Neural cell (in vitro differentiated cells): ENCODE measurements around the gene LRP1-AS. TPM values are rescaled to one million over a fixed set of nuclear protein-coding genes. Genes with fewer than 3 reads are reported as not detected.

ENCODE experiments used
- H2AFZ ChIP-seq: fragments of 200-600, 300-800 bp; sonication (generic), shearing (Covaris generic); 2 replicates; pipeline ENCODE4 v1.6.0; 2014; ENCODE audit warnings: low read depth, mild to moderate bottlenecking, antibody characterized with exemption, low read length, moderate library complexity
- H3F3A ChIP-seq: fragments of 200-600 bp; shearing (Covaris generic); 2 replicates; pipeline ENCODE4 v1.6.1; 2016; ENCODE audit warnings: mild to moderate bottlenecking, moderate library complexity, mixed read lengths, antibody characterized with exemption, low read length; ENCODE audit not compliant: insufficient read depth, poor library complexity, severe bottlenecking
- H3K27ac ChIP-seq: fragments of 200-600, 300-800 bp; sonication (generic), shearing (Covaris generic); 2 replicates; pipeline ENCODE4 v1.5.1; 2014; ENCODE audit warnings: mild to moderate bottlenecking, low read length, moderate library complexity
- H3K27me3 ChIP-seq: fragments of 300-800, 200-600 bp; sonication (generic), shearing (Covaris generic); 2 replicates; pipeline ENCODE4 v1.6.0; 2014; ENCODE audit warnings: mild to moderate bottlenecking, low read depth, low read length, moderate library complexity; ENCODE audit not compliant: insufficient read depth
- H3K36me3 ChIP-seq: fragments of 300-800, 200-600 bp; sonication (generic), shearing (Covaris generic); 2 replicates; pipeline ENCODE4 v1.5.1; 2014; ENCODE audit warnings: mild to moderate bottlenecking, antibody characterized with exemption, low read length, moderate library complexity; ENCODE audit not compliant: insufficient read depth
- H3K4me2 ChIP-seq: fragments of 300-800, 200-600 bp; sonication (generic), shearing (Covaris generic); 2 replicates; pipeline ENCODE4 v1.6.0; 2014; ENCODE audit warnings: mild to moderate bottlenecking, low read length
- H3K4me3 ChIP-seq: fragments of 300-800, 200-600 bp; sonication (generic), shearing (Covaris generic); 2 replicates; pipeline ENCODE4 v1.5.1; 2014; ENCODE audit warnings: mild to moderate bottlenecking, low read length, moderate library complexity
- H3K79me2 ChIP-seq: fragments of 200-600 bp; shearing (Covaris generic); replicated peaks from 2 replicates; pipeline ENCODE4 v1.6.0; 2014; ENCODE audit warnings: mild to moderate bottlenecking, low read length, moderate library complexity; ENCODE audit not compliant: insufficient read depth
- H3K9ac ChIP-seq: fragments of 300-800, 200-600 bp; sonication (generic), shearing (Covaris generic); 2 replicates; pipeline ENCODE4 v1.6.1; 2016; ENCODE audit warnings: mild to moderate bottlenecking, low read length, mixed read lengths
- H3K9me2 ChIP-seq: fragments of 200-600 bp; shearing (Covaris generic); 2 replicates; pipeline ENCODE4 v1.6.1; 2016; ENCODE audit warnings: mild to moderate bottlenecking, low read length, mixed read lengths; ENCODE audit not compliant: insufficient read depth
- H3K9me3 ChIP-seq: fragments of 200-600, 300-800 bp; sonication (generic), shearing (Covaris generic); 2 replicates; pipeline ENCODE4 v1.6.1; 2016; ENCODE audit warnings: mild to moderate bottlenecking, mixed run types, low read length, moderate library complexity, mixed read lengths
- H4K20me1 ChIP-seq: fragments of 200-600 bp; shearing (Covaris generic); 2 replicates; pipeline ENCODE4 v1.6.1; 2016; ENCODE audit warnings: mild to moderate bottlenecking, mixed run types; ENCODE audit not compliant: insufficient read depth
- CTCF ChIP-seq: fragments of 450-650 bp; IDR thresholded peaks from 2 replicates; pipeline ENCODE4 v1.5.1; 2014; ENCODE audit warnings: antibody characterized with exemption, mild to moderate bottlenecking, moderate library complexity; ENCODE audit not compliant: poor library complexity, severe bottlenecking
- EP300 ChIP-seq: fragments of 450-650 bp; conservative IDR thresholded peaks from 2 replicates; pipeline ENCODE4 v1.6.1; 2014; ENCODE audit warnings: antibody characterized with exemption, mild to moderate bottlenecking, moderate library complexity; ENCODE audit not compliant: poor library complexity, severe bottlenecking
- EZH2 ChIP-seq: fragments of 200-600, 300-800 bp; shearing (Covaris generic), sonication (generic); IDR thresholded peaks from 2 replicates; pipeline ENCODE4 v1.6.1; 2014; ENCODE audit warnings: antibody characterized with exemption, low read length, borderline replicate concordance, mild to moderate bottlenecking; ENCODE audit not compliant: insufficient read depth, poor library complexity, severe bottlenecking
- MXI1 ChIP-seq: fragments of 450-650 bp; conservative IDR thresholded peaks from 2 replicates; pipeline ENCODE4 v1.6.1; 2014; ENCODE audit warnings: antibody characterized with exemption, mild to moderate bottlenecking; ENCODE audit not compliant: poor library complexity, severe bottlenecking
- POLR2AphosphoS5 ChIP-seq: IDR thresholded peaks from 2 replicates; pipeline ENCODE4 v1.6.1; 2012
- RAD21 ChIP-seq: fragments of 450-650 bp; conservative IDR thresholded peaks from 2 replicates; pipeline ENCODE4 v1.6.1; 2014; ENCODE audit warnings: antibody characterized with exemption, mild to moderate bottlenecking, moderate library complexity
- REST ChIP-seq: IDR thresholded peaks from 2 replicates; pipeline ENCODE4 v1.6.1; 2012; ENCODE audit warnings: borderline replicate concordance
- SMC3 ChIP-seq: fragments of 450-650 bp; conservative IDR thresholded peaks from 2 replicates; pipeline ENCODE4 v1.6.1; 2014; ENCODE audit warnings: antibody characterized with exemption, mild to moderate bottlenecking, moderate library complexity; ENCODE audit not compliant: poor library complexity
- TAF1 ChIP-seq: IDR thresholded peaks from 2 replicates; pipeline ENCODE4 v1.6.1; 2012; ENCODE audit warnings: low read depth
- polyA plus RNA-seq: library from polyadenylated mRNA; depleted of rRNA; stranded (reverse); fragments of >200 nt; gene quantifications from 2 replicates; pipeline ENCODE4 v1.2.3, GENCODE V29; 2014

Gene LRP1-AS
- polyA plus RNA-seq, 1 donor from 2014 or later: not detected

GRCh38 chr12:57173683-57174082 lies 26.3 kb upstream of the LRP1-AS start:
- H4K20me1 ChIP-seq: no peaks in the 10 kb centered on the region
- no peak overlapping the region for H2AFZ ChIP-seq
- H3K27ac ChIP-seq: no peak overlapping the region
- H3K36me3 ChIP-seq: peaks cover 11% of the 10 kb centered on the region
- TF ChIP-seq SMC3 (no peak), POLR2AphosphoS5 (peak; percentile 9), EZH2 (no peak)
- H3K9ac ChIP-seq: no peak overlapping the region
- no peaks in the 10 kb centered on the region for H3K9me3 ChIP-seq
- no peak overlapping the region for H3K4me3 ChIP-seq
- H3K79me2 ChIP-seq: no peaks in the 10 kb centered on the region
- no peaks in the 10 kb centered on the region for H3K27me3 ChIP-seq
- no peaks in the 10 kb centered on the region for H3F3A ChIP-seq
- no peak overlapping the region for H3K4me2 ChIP-seq
- H3K9me2 ChIP-seq: no peaks in the 10 kb centered on the region

GRCh38 chr12:57173089-57173488 lies 25.7 kb upstream of the LRP1-AS start:
- no peaks in the 10 kb centered on the region for H4K20me1 ChIP-seq

More at GRCh38 chr12:57173089-57173488, 25.7 kb upstream of the LRP1-AS start:
- no peaks in the 10 kb centered on the region for H3F3A ChIP-seq
- H2AFZ ChIP-seq: no peak overlapping the region
- TF ChIP-seq SMC3 (no peak), POLR2AphosphoS5 (no peak), RAD21 (no peak), REST (no peak), EZH2 (no peak), EP300 (no peak), MXI1 (no peak), TAF1 (no peak), CTCF (no peak)
- H3K27me3 ChIP-seq: no peaks in the 10 kb centered on the region
- no peak overlapping the region for H3K4me2 ChIP-seq
- H3K36me3 ChIP-seq: peaks cover 11% of the 10 kb centered on the region
- H3K9me2 ChIP-seq: no peaks in the 10 kb centered on the region
- H3K9ac ChIP-seq: no peak overlapping the region
- H3K79me2 ChIP-seq: no peaks in the 10 kb centered on the region
- no peak overlapping the region for H3K4me3 ChIP-seq
- no peak overlapping the region for H3K27ac ChIP-seq
- H3K9me3 ChIP-seq: no peaks in the 10 kb centered on the region
